ENCODE data around the gene CRELD2. TPM values are rescaled to one million over a fixed set of nuclear protein-coding genes. Genes with fewer than 3 reads are reported as not detected.

CRELD2 gene
- total and polyA plus RNA-seq, 2 of the 13 experiments (the other 11 are each of a cell fraction or from before 2014, with no cell fraction given): 17.2 to 44.7 TPM

GRCh38 chr22:49960159-49961004 is 41.9 kb downstream of the CRELD2 start, which contains the start of gene PIM3 (continued):
- TF ChIP-seq KLF13 (CRISPR knock-in tag; IDR thresholded peaks at IDR 0.05) (no peak), WIZ (CRISPR knock-in tag; IDR thresholded peaks at IDR 0.05) (no peak), GMEB1 (CRISPR knock-in tag; IDR thresholded peaks at IDR 0.05; ENCODE audit: borderline replicate concordance) (peak; percentile 81), HINFP (CRISPR knock-in tag; IDR thresholded peaks at IDR 0.05; ENCODE audit: low read depth) (no peak), SIN3B (IDR thresholded peaks at IDR 0.05; ENCODE audit: low read length) (no peak), ZNF841 (CRISPR knock-in tag; IDR thresholded peaks at IDR 0.05; ENCODE audit: borderline replicate concordance) (peak; percentile 5; the same call in 1 of the 2 replicates), HMG20A (CRISPR knock-in tag; IDR thresholded peaks at IDR 0.05; ENCODE audit: borderline replicate concordance) (no peak; the same call in 1 of the 2 replicates), JUND (CRISPR knock-in tag; IDR thresholded peaks at IDR 0.05) (no peak), ZNF737 (CRISPR knock-in tag; IDR thresholded peaks at IDR 0.05; ENCODE audit: borderline replicate concordance) (no peak), ZNF747 (CRISPR knock-in tag; IDR thresholded peaks at IDR 0.05; ENCODE audit: borderline replicate concordance) (0 out of 2 replicates have a peak, but pooled peaks have one; percentile 77), TEAD2 (CRISPR knock-in tag; IDR thresholded peaks at IDR 0.05) (no peak), ZNF784 (CRISPR knock-in tag; IDR thresholded peaks at IDR 0.05; ENCODE audit: borderline replicate concordance) (no peak), ZFP62 (CRISPR knock-in tag; IDR thresholded peaks at IDR 0.05) (no peak), ZFY (CRISPR knock-in tag; IDR thresholded peaks at IDR 0.05) (peak; percentile 68; the same call in 1 of the 2 replicates), RARA (CRISPR knock-in tag; IDR thresholded peaks at IDR 0.05) (peak; percentile 81), SYNCRIP (IDR thresholded peaks at IDR 0.05; ENCODE audit: insufficient read depth, low read depth, low read length) (no peak), ZMYM3 (CRISPR knock-in tag; IDR thresholded peaks at IDR 0.05) (no peak), ZNF782 (CRISPR knock-in tag; IDR thresholded peaks at IDR 0.05; ENCODE audit: borderline replicate concordance) (no peak), IRF2 (CRISPR knock-in tag; IDR thresholded peaks at IDR 0.05) (no peak; the same call in 1 of the 2 replicates)
- TF ChIP-seq, protein P1, sequence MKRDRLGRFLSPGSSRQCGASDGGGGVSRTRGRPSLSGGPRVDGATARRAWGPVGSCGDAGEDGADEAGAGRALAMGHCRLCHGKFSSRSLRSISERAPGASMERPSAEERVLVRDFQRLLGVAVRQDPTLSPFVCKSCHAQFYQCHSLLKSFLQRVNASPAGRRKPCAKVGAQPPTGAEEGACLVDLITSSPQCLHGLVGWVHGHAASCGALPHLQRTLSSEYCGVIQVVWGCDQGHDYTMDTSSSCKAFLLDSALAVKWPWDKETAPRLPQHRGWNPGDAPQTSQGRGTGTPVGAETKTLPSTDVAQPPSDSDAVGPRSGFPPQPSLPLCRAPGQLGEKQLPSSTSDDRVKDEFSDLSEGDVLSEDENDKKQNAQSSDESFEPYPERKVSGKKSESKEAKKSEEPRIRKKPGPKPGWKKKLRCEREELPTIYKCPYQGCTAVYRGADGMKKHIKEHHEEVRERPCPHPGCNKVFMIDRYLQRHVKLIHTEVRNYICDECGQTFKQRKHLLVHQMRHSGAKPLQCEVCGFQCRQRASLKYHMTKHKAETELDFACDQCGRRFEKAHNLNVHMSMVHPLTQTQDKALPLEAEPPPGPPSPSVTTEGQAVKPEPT (CRISPR knock-in tag; IDR thresholded peaks at IDR 0.05; ENCODE audit: low read depth): peak; percentile 39; the same call in 1 of the 2 replicates

Data from HepG2 (cell line).